ENCODE results near the gene GET4. TPM values are rescaled to one million over a fixed set of nuclear protein-coding genes. Genes with fewer than 3 reads are reported as not detected.

Gene GET4
- total and polyA plus RNA-seq, 2 of the 8 experiments (the other 6 are each of a cell fraction or from before 2014, with no cell fraction given): 56.7 to 74.1 TPM

DNA sequence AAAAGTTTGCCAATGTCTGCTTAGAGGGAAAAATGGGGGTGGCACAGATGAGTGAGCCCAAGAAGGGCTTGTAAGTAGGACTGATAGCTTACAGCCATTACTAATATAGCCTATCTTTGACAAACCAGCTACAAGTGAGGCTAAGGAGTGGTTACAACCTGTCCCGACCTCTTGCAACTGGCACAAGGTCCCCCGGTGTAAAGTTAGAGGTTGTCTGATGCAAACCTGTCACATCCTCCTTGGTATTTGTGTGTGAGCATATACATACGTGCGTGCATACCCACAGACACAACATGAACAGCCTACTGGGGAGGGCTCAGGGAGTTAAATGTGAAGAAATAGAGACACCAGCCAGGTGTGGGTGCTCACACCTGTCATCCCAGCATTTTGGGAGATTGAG lies 63.5 kb downstream of the GET4 start:
- Histone ChIP-seq H3K9me3 (ENCODE audit: insufficient read depth in 2 of 2, low read depth in 1 of 2, low read length in 1 of 2) (no peaks in the 10 kb centered on the region), H2BK20ac (ENCODE audit: low read length) (no peak overlapping the region), H4K5ac (ENCODE audit: insufficient read length, low read depth, low read length) (no peak overlapping the region), H2BK15ac (ENCODE audit: low read length) (no peak overlapping the region), H4K20me1 (replicated peaks in 1 of 2; ENCODE audit: control insufficient read depth in 1 of 2, insufficient read depth in 2 of 2, low read length in 2 of 2) (no peaks in the 10 kb centered on the region), H2AK5ac (ENCODE audit: low read depth, low read length) (no peak overlapping the region), H3K23ac (ENCODE audit: insufficient read length) (no peak overlapping the region), H3K9ac (replicated peaks in 1 of 4; ENCODE audit: extremely low read depth in 1 of 4, low read depth in 3 of 4, low read length in 3 of 4) (no peak overlapping the region), H3K4me1 (replicated peaks in 1 of 4; ENCODE audit: control insufficient read depth in 3 of 4, insufficient read depth in 4 of 4, low read length in 3 of 4) (peaks cover 0 to 1% (median 0%) of the 10 kb centered on the region in 4 experiments; a peak in 3 of 7 replicates), H3K23me2 (ENCODE audit: low read depth, low read length) (no peaks in the 10 kb centered on the region), H3K4ac (replicated peaks; ENCODE audit: insufficient read length, low read depth, low read length) (no peak overlapping the region), H2AFZ (ENCODE audit: low read length) (no peak overlapping the region), H3K27me3 (replicated peaks in 1 of 4; ENCODE audit: control insufficient read depth in 3 of 4, extremely low read depth in 1 of 4, insufficient read depth in 3 of 4, low read length in 3 of 4) (peaks cover 0 to 4% (median 0%) of the 10 kb centered on the region in 4 experiments; a peak in 2 of 7 replicates), H2BK120ac (replicated peaks; ENCODE audit: low read depth, low read length) (no peak overlapping the region), H4K8ac (ENCODE audit: extremely low read depth, insufficient read depth, low read length) (no peak overlapping the region), H3K79me1 (ENCODE audit: low read depth, low read length) (no peaks in the 10 kb centered on the region), H3K18ac (ENCODE audit: extremely low read depth, low read length) (no peak overlapping the region), H2BK5ac (ENCODE audit: low read depth, low read length) (no peak overlapping the region), H3K56ac (replicated peaks; ENCODE audit: insufficient read length, low read depth, low read length) (no peak overlapping the region), H4K91ac (replicated peaks; ENCODE audit: insufficient read length, low read length) (no peak overlapping the region), H2BK12ac (ENCODE audit: low read depth, low read length) (no peak overlapping the region), H3K14ac (ENCODE audit: insufficient read length) (no peak overlapping the region), H3K4me3 (ENCODE audit: extremely low read depth in 1 of 4, insufficient read depth in 2 of 4, low read depth in 3 of 4, low read length in 4 of 4) (no peak overlapping the region), H3K27ac (ENCODE audit: low read depth, low read length) (no peak overlapping the region), H3K36me3 (ENCODE audit: control insufficient read depth in 2 of 4, insufficient read depth in 4 of 4, low read length in 3 of 4) (no peaks in the 10 kb centered on the region), H3K79me2 (ENCODE audit: control insufficient read depth in 1 of 2, insufficient read depth in 2 of 2, low read length in 2 of 2) (no peaks in the 10 kb centered on the region), H3K4me2 (ENCODE audit: insufficient read depth in 1 of 2, low read depth in 2 of 2, low read length in 2 of 2) (no peak overlapping the region)
- CTCF ChIA-PET (ENCODE audit: partially characterized antibody): interaction anchor here (1.5 to 1.9 kb wide), 2 partner anchors 13 to 54 kb away, joined by 5 to 9 read pairs; no protein-coding TSS in a partner anchor
- POLR2A ChIA-PET (ENCODE audit: partially characterized antibody): interaction anchor here (1.1 kb wide), 1 partner anchor 126 kb away, joined by 3 read pairs; no protein-coding TSS in a partner anchor
- FAIRE-seq (no peak), DNase-seq (ENCODE audit: low read depth in 1 of 2, low spot score in 2 of 2) (no peak)
- WGBS, 2 experiments (ENCODE audit: extremely low coverage in 1 of 2, insufficient coverage in 1 of 2, insufficient read length in 1 of 2, insufficient replicate concordance in 2 of 2, low coverage in 1 of 2, low lambda C conversion rate in 2 of 2, missing lambda C conversion rate in 1 of 2): 91% methylated on average over 4 of the region's 4 CpGs; no CpG with 5 or more reads in 1 of the 2 experiments
- no peak for TF ChIP-seq SP1 (IDR thresholded peaks at IDR 0.05; ENCODE audit: low read depth, low read length)
- no peak for TF ChIP-seq SP4 (IDR thresholded peaks at IDR 0.05; ENCODE audit: low read length)
- no peak for TF ChIP-seq TAF1 (IDR thresholded peaks at IDR 0.05; ENCODE audit: low read depth, low read length)
- TF ChIP-seq, protein P1, sequence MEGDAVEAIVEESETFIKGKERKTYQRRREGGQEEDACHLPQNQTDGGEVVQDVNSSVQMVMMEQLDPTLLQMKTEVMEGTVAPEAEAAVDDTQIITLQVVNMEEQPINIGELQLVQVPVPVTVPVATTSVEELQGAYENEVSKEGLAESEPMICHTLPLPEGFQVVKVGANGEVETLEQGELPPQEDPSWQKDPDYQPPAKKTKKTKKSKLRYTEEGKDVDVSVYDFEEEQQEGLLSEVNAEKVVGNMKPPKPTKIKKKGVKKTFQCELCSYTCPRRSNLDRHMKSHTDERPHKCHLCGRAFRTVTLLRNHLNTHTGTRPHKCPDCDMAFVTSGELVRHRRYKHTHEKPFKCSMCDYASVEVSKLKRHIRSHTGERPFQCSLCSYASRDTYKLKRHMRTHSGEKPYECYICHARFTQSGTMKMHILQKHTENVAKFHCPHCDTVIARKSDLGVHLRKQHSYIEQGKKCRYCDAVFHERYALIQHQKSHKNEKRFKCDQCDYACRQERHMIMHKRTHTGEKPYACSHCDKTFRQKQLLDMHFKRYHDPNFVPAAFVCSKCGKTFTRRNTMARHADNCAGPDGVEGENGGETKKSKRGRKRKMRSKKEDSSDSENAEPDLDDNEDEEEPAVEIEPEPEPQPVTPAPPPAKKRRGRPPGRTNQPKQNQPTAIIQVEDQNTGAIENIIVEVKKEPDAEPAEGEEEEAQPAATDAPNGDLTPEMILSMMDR (IDR thresholded peaks at IDR 0.05; ENCODE audit: control extremely low read depth in 1 of 3, insufficient read depth in 1 of 3, low read depth in 1 of 3, low read length in 3 of 3): no peak
- no peak for TF ChIP-seq TEAD4 (IDR thresholded peaks at IDR 0.05; ENCODE audit: low read depth, low read length)
- TF ChIP-seq JUN (IDR thresholded peaks at IDR 0.05; ENCODE audit: low read depth, low read length): no peak
- TF ChIP-seq TBP (IDR thresholded peaks at IDR 0.05; ENCODE audit: low read depth, low read length): no peak
- TF ChIP-seq TCF12 (IDR thresholded peaks at IDR 0.05; ENCODE audit: low read depth, low read length): no peak
- TF ChIP-seq HDAC2 (IDR thresholded peaks at IDR 0.05; ENCODE audit: borderline replicate concordance in 1 of 2, low read depth in 2 of 2, low read length in 2 of 2): no peak
- TF ChIP-seq SP2 (IDR thresholded peaks at IDR 0.05; ENCODE audit: low read length): no peak
- TF ChIP-seq SAP30 (IDR thresholded peaks at IDR 0.05; ENCODE audit: insufficient read depth, insufficient replicate concordance, low read length): no peak
- no peak for TF ChIP-seq MAFK (IDR thresholded peaks at IDR 0.05; ENCODE audit: low read depth, low read length)
- no peak for TF ChIP-seq SIRT6 (IDR thresholded peaks at IDR 0.05; ENCODE audit: low read length)

Data from H1 (cell line).